Nucleus accumbens (tissue), 56 donors: ENCODE results near the gene CCNF.
"Not testable (repeated sequence)": the region's sequence is repeated elsewhere in the genome, so short reads cannot be mapped to it uniquely, and the experiment has no call there.

Experiments
- DNase-seq, 56 donors: peaks; one replicate each; lab custom pipeline; 2025; lab: John Stamatoyannopoulos, UW

Gene CCNF

DNA sequence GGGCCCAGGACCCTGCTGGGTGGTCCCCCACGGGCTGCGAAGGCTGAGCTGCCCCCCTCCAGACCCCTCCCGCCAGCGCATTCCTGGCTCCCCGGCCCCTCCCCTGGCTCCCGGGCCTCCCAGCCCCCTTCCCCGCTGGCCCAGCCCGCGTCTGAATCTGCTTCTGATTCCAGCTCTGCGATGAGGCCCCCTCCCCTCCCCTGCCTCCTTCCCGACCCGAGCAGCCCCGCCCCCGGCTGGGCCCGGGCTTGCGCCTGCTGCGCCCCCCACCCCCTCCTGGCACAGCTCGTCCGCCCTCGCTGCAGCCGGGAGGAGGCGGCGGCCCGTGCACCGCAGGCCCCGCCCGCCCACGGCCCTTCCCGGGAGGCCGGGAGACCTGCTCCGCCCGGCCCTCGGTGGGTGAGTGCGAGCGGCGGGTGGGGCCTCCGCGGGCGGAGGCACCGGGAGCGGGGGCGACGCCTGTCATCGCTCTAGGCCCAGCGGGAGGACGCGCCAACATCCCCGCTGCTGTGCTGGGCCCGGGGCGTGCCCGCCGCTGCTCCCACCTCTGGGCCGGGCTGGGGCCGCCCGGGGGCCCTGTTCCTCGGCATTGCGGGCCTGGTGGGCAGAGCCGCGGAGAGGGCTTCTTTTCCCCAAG is 41.9 kb downstream of the CCNF start, which contains the start of gene NTN3:
TSS of gene NTN3 (plus strand) at position 282 of the 637 bp plus-strand sequence. CDS start 405 bp downstream, outside the sequence.
- peak in 8 of 56 donors; percentile 12 to 80 (median 40) for DNase-seq

GRCh38 chr16:2471653-2472487 is 42.6 kb downstream of the CCNF start:
- DNase-seq = peak in 3 of 56 donors; percentile 20 to 31 (median 29)

DNA sequence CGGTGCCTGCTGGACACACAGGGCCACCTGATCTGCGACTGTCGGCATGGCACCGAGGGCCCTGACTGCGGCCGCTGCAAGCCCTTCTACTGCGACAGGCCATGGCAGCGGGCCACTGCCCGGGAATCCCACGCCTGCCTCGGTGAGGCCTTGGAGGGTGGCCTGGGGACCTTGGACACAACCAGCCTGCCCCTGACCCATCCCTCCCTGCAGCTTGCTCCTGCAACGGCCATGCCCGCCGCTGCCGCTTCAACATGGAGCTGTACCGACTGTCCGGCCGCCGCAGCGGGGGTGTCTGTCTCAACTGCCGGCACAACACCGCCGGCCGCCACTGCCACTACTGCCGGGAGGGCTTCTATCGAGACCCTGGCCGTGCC is 43.2 kb downstream of the CCNF start:
- no peak for DNase-seq

DNA sequence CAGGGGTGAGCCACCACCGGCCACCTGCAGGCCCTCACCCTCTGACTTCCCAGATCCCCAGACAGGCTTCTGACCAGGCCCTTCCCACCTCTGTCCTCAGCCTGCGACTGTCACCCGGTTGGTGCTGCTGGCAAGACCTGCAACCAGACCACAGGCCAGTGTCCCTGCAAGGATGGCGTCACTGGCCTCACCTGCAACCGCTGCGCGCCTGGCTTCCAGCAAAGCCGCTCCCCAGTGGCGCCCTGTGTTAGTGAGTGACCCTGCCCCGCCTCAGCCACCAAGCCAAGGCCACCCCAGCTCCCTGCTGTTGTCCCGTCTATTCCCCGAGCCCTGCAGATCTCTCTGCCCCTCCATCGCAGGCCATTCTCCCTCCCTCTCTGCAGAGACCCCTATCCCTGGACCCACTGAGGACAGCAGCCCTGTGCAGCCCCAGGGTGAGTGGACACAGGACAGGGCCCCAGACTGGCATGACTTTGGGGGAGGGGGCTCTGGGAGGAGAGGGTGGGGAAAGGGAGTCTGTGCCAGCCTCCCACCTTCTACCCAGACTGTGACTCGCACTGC is 43.7 kb downstream of the CCNF start:
- DNase-seq = no peak

DNA sequence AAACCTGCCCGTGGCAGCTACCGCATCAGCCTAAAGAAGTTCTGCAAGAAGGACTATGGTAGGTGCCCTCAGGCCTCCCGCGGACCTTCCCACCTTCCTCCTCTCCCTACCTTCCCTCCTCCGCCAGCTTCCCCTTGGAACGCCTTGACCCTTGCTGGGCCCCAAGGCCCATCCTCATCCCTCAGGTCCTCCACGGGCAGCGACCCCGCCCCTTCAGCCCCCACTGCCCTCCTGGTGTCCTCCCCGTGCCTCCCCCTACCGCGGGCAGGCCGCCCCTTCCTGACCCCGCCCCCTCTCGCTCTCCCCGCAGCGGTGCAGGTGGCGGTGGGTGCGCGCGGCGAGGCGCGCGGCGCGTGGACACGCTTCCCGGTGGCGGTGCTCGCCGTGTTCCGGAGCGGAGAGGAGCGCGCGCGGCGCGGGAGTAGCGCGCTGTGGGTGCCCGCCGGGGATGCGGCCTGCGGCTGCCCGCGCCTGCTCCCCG is 44.2 kb downstream of the CCNF start:
- peak in 11 of 56 donors; percentile 25 to 67 (median 54) for DNase-seq

GRCh38 chr16:2473999-2474876 is 45.0 kb downstream of the CCNF start:
- peak in 37 of 56 donors; percentile 19 to 76 (median 45) for DNase-seq

GRCh38 chr16:2474877-2475412 is 45.7 kb downstream of the CCNF start, which contains the start of gene TBC1D24:
TSS of gene TBC1D24 (plus strand) at chr16:2475127. CDS start at chr16:2496149, 21,022 bp downstream.
- peak in 53 of 56 donors; percentile 36 to 90 (median 76) for DNase-seq

- DNase-seq = peak in 3 of 56 donors; percentile 46 to 72 (median 51)
Observed at GRCh38 chr16:2475413-2476344, 46.4 kb downstream of the CCNF start.

DNA sequence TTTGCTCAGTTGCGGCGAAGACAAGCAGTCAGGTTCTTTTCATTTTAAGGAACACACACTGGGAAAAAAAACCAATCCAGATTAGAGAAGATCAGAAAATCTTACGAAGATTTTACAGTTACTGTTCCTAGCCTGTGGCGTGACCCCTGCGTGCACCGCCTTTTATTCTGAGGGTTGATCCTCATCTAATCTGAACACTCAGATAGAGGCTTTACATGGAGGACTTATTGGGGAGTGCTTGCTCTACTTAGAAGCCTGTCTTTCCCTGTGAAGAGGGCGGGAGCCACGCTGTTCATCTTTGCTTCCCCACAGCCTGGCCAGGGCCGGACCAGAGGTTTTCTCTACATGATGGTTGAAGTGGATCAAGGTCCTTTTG is 47.1 kb downstream of the CCNF start:
- DNase-seq = no peak

DNA sequence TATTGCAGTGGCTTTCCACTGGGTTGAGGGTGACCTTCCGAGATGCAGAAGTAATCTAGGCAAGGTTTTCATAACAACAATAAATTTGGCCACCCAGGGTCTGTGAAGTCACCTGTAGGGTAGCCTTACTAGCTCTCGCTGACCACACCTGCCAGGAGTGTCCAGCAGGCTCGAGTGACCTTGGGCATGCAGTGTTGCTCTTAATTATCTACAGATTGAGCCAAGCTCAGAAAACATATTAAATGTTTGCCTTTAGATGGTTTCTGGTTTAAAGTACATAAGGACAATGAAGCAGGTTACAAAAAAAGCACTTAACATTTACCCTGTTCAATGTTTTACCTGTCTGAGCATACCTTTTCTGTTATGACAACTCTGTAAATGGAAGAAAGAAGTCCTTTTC is 47.5 kb downstream of the CCNF start:
- DNase-seq = no peak

DNA sequence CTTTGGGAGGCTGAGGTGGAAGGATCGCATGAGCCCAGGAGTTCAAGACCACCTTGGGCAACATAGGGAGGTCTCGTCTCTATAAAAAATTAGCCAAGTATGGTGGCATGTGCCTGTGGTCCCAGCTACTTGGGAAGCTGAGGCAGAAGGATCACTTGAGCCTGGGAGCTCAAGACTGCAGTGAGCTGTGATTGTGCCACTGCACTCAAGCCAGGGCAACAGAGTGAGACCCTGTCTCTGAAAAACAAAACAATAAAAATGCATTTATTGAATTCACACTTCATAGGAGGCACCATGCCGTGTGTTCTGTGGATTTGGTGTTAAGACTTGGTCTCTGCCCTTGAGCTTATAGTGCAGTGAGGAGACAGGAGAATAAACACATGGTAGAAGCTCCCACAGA is 48.1 kb downstream of the CCNF start:
- no peak for DNase-seq

DNA sequence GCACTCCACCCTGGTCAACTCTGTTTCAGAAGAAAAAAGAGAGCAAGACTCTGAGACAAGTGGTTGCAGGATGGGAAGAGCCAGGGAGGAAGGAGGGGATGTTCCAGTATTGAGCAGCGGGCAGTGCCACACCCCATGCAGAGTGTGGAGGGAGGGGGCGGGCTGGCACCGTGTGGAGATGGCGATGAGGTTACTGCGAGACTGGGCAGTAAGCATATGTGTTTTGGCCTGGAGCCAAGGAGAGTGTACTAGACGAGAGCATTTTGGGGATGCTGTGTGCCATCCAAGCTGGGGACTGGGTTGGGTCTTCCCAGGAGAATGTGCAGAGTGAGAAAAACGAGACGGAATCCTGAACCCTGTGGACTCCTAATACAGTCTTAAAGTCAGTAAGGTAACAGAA is 49.0 kb downstream of the CCNF start:
- DNase-seq = no peak

DNA sequence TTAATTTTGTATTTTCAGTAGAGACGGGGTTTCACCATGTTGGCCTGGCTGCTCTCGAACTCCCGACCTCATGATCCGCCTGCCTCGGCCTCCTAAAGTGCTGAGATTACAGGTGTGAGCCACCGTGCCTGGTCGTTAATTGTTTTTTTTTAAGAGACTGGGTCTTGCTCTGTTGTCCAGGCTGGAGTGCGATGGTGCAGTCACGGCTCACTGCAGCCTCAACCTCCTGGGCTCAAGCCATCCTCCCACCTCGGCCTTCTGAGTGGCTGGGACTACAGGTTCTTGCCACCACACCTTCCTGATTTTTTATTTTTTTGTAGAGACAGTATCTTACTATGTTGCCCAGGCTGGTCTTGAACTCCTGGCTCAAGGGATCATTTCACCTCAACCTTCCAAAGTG is 50.7 kb downstream of the CCNF start:
- DNase-seq = not testable (repeated sequence)

DNA sequence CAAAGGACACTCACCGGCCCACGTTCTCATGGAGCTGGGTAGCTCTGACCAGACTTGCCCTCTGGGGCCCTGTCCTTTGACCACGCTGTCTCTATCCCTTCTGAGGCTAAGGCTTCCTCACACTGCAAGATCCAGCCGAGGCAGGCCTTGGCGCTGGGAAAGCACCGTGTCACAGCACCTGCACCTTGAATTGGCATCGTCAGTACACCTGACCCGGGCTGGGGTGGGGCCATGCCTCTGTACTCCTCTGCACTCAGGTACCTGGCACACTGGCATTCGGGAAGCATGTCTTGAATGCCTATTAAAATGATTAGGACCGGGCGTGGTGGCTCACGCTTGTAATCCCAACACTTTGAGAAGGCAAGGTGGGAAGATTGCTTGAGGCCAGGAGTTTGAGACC is 51.7 kb downstream of the CCNF start:
- no peak for DNase-seq

DNA sequence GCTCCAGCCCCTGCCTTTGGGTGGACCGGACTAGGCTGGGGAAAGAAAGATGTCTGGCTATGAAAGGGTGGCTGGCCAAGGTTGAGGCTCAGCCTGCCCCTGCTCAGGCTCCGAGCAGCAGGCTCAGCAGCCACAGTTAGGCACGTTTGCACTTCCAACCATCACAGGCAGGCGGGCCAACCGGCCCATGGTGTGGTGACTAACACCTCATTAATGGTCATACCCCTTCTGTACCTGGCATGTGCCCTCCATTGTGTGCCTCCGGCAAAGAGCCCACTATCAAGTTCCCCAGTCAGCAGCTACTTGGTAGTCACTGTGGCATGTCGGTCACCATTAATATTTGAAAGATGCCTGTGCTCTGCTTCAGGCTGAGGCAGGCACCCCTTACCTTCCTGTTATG is 52.4 kb downstream of the CCNF start:
- DNase-seq = no peak

DNA sequence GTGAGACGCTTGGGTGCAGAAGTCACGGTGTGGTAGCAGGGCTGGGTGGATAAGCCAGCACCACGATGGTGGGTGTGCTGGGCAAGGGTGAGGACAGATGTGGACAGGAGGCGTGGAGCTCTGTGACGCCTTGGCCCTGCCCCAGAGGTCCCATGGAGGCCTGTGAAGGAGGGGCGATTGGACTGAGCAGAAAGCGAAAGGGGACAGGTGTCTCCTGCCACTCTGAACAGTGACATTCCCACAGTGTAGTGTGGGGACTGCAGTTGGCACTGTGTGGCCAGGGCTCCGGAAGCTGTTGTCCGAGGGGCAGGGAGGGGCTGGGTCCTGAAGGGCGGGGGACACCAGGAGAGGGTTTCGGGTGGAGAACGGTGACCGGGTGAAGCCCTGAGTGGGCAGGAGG is 53.0 kb downstream of the CCNF start:
- DNase-seq = no peak

GRCh38 chr16:2482708-2483534 is 53.7 kb downstream of the CCNF start:
- peak in 41 of 56 donors; percentile 10 to 73 (median 46) for DNase-seq
